NCI-H748 (cell line): ENCODE results near the gene C15orf40.
"Not testable (repeated sequence)": the region's sequence is repeated elsewhere in the genome, so short reads cannot be mapped to it uniquely, and the experiment has no call there.

Experiments used
- DNase-seq: peaks from one replicate; lab custom pipeline; 2025; ENCODE audit not compliant: unreplicated experiment; lab: John Stamatoyannopoulos, UW

The C15orf40 gene

GRCh38 chr15:83011271-83012075 lies at the start of gene C15orf40:
Gene C15orf40, minus strand, starts transcription at chr15:83011639. Its CDS starts 32 bp downstream, at chr15:83011607.
- DNase-seq: peak; percentile 91

DNA sequence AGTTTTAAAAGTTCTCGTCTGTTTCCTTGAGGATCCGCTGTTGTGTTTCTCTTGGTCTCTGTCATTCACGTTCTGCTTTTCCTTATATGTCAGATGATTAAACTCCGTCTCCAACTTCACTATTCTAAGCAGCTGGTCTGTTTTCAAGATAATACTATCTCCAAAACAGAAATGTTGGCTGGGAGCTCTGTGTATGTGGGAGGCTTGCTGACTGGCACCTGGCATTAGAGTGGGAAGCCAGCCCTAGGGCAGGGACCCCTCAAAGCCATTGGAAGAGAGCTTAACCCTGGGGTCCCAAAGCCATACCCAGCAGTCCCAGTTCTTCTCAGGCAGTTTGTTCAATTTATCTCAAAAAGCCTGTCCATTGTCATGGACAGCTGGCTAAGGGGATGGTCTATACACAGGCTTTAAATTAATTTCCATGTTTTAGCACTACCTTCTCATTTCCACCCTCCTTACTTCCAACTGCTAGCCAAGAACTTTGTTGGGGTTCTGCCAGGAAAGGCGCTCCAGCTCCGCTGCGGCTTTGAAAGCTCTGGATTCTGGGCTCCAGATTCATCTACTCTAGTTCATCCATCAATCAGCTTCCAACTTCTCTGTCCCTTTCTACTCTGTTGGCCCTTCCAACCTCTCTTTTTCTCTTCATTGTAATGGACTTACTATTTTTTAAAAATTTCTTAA lies 46.4 kb upstream of the C15orf40 start:
- no peak for DNase-seq

DNA sequence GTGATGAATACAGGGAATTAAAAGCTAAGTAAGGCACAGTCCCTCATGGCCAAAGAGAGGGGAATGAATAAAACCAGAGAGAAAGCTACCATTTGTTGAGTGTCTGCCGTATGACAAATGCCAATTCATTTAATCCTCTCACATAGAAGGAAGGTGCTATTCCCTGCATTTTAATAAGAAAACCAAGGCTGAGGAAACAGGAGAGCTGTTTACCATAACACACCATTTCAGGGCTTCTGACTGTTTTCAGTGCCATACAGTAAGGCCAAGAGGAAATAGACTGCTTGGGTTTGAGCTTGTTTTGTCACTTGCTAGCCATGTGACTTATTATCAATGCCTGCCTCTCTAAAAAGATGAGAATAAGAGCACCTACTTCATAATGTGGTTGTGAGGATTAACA lies 45.6 kb upstream of the C15orf40 start:
- no peak for DNase-seq

DNA sequence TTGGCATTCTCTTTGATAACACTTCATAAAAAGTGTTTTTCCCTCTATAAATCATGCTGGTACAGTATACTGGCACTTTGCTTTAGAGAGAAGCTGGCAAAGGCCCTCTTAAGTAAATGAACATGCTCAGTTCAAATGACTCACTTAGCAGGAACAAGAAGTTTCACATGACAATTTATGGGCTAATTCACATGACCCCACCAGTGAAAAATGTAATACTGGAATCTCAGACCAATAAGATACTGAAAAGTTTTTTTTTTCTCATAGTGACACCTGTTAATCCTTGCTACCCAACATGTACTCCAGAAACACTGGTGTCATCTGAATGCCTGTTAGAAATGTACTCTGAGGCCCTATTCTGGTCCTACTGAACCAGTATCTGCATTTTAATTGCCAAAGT lies 41.7 kb upstream of the C15orf40 start:
- DNase-seq: no peak

- no peak for DNase-seq
Observed at GRCh38 chr15:83046558-83047127, 35.2 kb upstream of the C15orf40 start.

DNA sequence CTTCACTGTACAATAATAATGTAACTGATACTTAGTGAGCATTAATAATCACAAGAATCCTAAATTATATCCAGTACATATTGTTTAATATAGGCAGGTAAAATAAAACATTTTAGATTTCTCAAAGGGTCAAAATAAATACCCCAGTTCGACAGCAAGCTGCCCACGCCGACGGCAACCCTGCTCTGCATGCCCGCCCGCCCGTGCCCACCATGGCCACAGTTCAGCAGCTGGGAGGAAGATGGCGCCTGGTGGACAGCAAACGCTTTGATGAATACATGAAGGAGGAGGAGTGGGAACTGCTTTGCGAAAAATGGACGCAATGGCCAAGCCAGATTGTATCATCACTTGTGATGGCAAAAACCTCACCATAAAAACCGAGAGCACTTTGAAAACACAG lies 32.7 kb upstream of the C15orf40 start:
- no peak for DNase-seq

DNA sequence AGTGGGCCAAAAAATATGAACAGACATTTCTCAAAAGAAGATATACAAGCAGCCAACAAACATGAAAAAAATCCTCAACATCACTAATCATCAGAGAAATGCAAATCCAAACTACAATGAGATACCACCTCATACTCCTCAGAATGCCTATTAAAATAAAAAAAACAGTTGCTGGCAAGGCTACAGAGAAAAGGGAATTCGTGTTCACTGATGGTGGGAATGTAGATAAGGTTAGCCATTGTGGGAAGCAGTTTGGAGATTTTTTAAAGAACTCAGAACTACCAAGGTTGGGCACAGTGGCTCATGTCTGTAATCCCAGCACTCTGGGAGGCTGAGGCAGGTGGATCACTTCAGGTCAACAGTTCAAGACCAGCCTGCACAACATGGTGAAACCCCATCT lies 27.8 kb upstream of the C15orf40 start:
- DNase-seq: no peak

DNA sequence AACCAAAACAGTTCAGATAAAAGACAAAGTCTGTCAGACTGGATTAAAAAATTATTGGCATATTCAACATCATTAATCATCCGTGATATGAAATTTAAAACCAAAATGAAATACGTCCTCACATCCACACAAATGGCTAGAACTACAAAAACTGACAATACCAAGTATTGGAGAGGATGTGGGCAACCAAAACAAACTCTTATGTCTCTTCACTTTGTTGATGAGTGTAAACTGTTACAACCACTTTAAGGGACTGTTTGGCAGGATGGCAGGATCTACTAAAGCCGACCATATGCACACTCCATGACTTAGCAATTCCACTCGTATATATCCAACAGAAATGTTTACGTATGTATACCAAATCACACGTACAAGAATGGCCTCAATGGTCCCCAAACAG lies 24.8 kb upstream of the C15orf40 start:
- no peak for DNase-seq

- DNase-seq: not testable (repeated sequence)
Observed at GRCh38 chr15:83031234-83031633, 19.8 kb upstream of the C15orf40 start.

- no peak for DNase-seq
Observed at GRCh38 chr15:83030021-83030420, 18.6 kb upstream of the C15orf40 start.

- DNase-seq: no peak
Observed at GRCh38 chr15:83018436-83018835, 7.0 kb upstream of the C15orf40 start.

GRCh38 chr15:83016906-83017305 lies 5.5 kb upstream of the C15orf40 start:
- DNase-seq: no peak

GRCh38 chr15:83015361-83015760 lies 3.9 kb upstream of the C15orf40 start:
- DNase-seq: no peak

GRCh38 chr15:83014205-83014653 lies 2.8 kb upstream of the C15orf40 start:
- no peak for DNase-seq

DNA sequence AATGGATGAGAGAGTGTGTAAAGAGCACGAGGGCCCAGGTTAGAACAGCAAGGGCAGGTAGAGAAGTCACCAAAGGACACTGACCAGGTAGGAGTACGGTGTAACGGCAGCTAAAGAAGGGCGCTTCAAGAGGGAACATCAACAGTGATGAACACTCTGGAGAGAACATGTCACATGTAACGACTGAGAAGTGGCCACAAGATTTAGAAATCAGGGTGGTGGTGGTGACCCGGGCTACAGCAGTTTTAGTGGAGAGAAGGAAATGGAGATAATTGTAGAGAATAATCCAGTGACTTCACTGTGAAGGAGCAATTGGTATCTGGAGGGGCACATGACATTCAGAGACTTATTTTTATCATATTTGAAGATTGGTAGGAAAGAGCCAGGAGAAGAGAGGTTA lies 1.2 kb upstream of the C15orf40 start:
- no peak for DNase-seq

- DNase-seq: no peak
Observed at GRCh38 chr15:83012076-83012426, 612 bp upstream of the C15orf40 start.

DNA sequence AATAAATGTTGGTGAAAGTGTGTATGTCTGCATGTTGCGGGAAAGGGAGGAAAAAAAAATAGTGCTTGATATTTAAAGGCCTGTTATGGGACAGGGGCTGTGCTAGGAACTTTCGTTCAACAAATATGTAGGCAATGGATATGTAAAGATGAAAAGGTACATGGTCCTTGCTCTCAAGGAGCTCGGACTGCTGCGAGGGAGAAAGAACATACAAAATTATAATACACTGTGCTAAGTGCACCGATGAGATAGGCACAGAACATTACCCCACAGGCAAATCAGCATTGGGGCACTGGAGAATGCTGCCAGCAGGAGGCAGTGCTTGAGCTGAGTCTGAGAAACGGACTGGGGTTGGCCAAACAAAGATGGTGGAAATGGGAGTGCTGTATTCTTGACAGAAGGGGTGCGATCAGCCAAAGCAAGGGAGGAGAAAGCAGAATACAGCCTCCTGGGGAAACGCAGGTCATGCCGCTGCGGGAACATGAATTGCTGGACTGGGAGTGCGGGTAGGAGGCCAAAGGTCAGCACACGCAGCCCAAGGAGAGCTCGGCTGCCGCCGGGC lies 649 bp downstream of the C15orf40 start:
- peak; percentile 70 for DNase-seq

- not testable (repeated sequence) for DNase-seq
Observed at GRCh38 chr15:83000672-83001031, 10.8 kb downstream of the C15orf40 start.

DNA sequence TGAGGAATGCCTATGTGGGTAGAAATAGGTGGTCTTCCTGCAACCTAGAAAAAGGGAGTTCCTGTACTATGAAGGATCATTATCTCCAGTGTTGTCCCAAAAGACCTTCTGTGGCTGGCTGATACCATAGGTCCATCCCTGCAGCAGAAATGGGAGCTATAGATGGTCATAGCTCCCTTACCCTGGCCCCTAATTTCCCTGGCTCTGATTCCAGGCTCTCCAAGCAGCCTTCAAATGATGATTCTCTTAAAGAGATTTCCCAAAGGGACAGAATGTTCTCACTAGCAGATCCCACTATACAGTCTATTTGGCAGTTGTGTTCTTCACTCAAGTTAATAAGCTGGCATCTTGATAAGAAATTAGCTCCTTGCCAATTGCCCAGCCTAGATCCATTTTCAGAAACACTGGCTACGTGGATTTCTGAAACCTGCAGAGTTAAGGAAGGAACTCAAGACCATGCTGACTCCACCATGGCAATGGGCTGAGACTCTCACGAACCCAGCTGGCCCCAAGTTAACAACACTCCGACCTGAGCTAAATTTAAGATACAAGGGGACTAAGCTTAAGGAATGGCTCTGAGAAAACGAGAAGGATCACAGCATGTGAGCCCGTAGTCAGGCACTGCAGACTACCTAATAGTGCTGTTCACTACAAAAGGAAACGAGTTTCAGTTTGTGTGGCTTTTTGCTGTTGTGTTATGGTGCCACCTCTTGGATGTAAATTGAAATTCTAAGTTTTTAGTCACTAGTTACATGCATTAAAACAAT lies 11.4 kb downstream of the C15orf40 start:
- peak; percentile 59 for DNase-seq

DNA sequence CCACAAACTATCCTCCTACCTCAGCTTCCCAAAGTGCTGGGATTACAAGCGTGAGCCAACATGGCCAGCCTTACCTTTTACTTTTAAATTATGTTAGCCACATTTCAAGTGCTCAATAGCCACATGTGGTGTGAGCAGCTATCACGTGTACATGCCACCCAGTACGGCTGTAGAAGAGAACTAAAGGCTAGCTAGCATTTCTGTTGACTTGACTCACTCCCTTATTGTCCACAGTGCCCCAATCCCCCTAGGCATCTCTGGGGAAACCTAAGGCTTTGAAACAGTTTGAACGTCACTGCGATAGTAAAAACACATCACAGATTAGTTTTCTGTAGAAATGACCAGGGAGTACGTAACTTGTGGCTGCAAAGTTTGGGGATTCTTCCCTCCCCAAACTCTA lies 12.0 kb downstream of the C15orf40 start:
- DNase-seq: no peak

DNA sequence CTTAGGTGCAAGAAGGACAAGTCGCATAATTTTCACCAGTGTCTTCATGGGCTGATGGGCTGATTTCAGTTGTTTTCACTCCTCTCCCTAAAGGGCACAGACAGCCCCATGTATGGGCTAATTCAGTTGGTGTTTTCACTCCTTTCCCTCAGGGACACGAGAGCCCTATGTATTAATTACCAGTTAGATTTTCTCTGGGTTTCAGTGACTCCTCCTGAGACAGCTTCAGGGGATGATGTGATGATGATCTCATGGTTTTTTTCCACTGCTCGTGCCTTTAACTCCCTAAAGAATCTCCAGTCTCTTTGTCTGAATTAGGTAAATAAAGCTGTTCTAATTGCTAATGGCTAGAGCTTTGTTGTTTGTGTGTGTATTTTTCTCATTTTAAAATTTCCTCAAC lies 15.5 kb downstream of the C15orf40 start:
- DNase-seq: no peak
